Liver (tissue), 9 donors: Measurements from ENCODE around the gene IL32. TPM values are rescaled to one million over a fixed set of nuclear protein-coding genes. Genes with fewer than 3 reads are reported as not detected.

Source experiments
- DNase-seq: peaks from one replicate; pipeline ENCODE4 v3.0.0-alpha.2; 2017; ENCODE audit warnings: low spot score
- H3K27ac ChIP-seq, 2 donors: one replicate each; pipeline ENCODE4 v1.7.0; 2013; ENCODE audit warnings: inconsistent platforms in 2 of 2, low read length in 2 of 2, control low read depth in 1 of 2, low read depth in 1 of 2, mild to moderate bottlenecking in 1 of 2
- H3K27me3 ChIP-seq, 4 donors: one replicate each; pipeline versions ENCODE4 v1.6.1 to v1.7.0; 2013; ENCODE audit warnings: low read length in 3 of 4, inconsistent platforms in 1 of 4, mild to moderate bottlenecking in 1 of 4, moderate library complexity in 1 of 4; ENCODE audit not compliant: control insufficient read depth in 4 of 4, insufficient read depth in 4 of 4
- H3K36me3 ChIP-seq, 4 donors: one replicate each; pipeline versions ENCODE4 v1.6.1 to v1.7.0; 2013; ENCODE audit warnings: low read length in 3 of 4, mild to moderate bottlenecking in 3 of 4, low read depth in 1 of 4, moderate library complexity in 1 of 4; ENCODE audit not compliant: control insufficient read depth in 4 of 4, insufficient read depth in 3 of 4
- H3K4me1 ChIP-seq, 4 donors: one replicate each; pipeline versions ENCODE4 v1.6.1 to v1.7.0; 2013; ENCODE audit warnings: low read length in 3 of 4, mild to moderate bottlenecking in 3 of 4, moderate library complexity in 1 of 4; ENCODE audit not compliant: control insufficient read depth in 4 of 4, insufficient read depth in 4 of 4
- H3K4me3 ChIP-seq, 3 donors: one replicate each; pipeline versions ENCODE4 v1.6.1 to v1.7.0; 2013; ENCODE audit warnings: low read length in 3 of 3, control low read depth in 1 of 3, low read depth in 1 of 3, mild to moderate bottlenecking in 1 of 3
- H3K9ac ChIP-seq, 2 donors: one replicate each; pipeline ENCODE4 v1.7.0; 2013; ENCODE audit warnings: low read length in 2 of 2, mild to moderate bottlenecking in 2 of 2, moderate library complexity in 2 of 2, control low read depth in 1 of 2, low read depth in 1 of 2
- H3K9me3 ChIP-seq, 4 donors: one replicate each; pipeline versions ENCODE4 v1.6.1 to v1.7.0; 2013; ENCODE audit warnings: low read length in 3 of 4; ENCODE audit not compliant: control insufficient read depth in 4 of 4
- ATF3 ChIP-seq: IDR thresholded peaks from 2 replicates; pipeline ENCODE4 v1.6.1; 2016; ENCODE audit warnings: antibody characterized with exemption
- CTCF ChIP-seq: fragments of 150-350 bp; IDR thresholded peaks from 2 replicates; pipeline ENCODE4 v1.5.1; 2017; ENCODE audit warnings: improper control_type of control experiment, low read depth, low read length; ENCODE audit not compliant: missing input control
- EGR1 ChIP-seq, 2 donors: IDR thresholded peaks; 2 replicates each; pipeline ENCODE4 v1.6.1; 2016 to 2018; ENCODE audit warnings: antibody characterized with exemption in 2 of 2, low read depth in 2 of 2
- FOXA1 ChIP-seq: IDR thresholded peaks from 2 replicates; pipeline ENCODE4 v1.6.1; 2016; ENCODE audit warnings: antibody characterized with exemption
- FOXA2 ChIP-seq: IDR thresholded peaks from 2 replicates; pipeline ENCODE4 v1.6.1; 2016; ENCODE audit warnings: antibody characterized with exemption
- GABPA ChIP-seq, 2 donors: IDR thresholded peaks in 1 of 2; conservative IDR thresholded peaks in 1 of 2; 2 replicates each; pipeline ENCODE4 v1.6.1; 2016; ENCODE audit warnings: antibody characterized with exemption in 2 of 2, mild to moderate bottlenecking in 1 of 2, moderate library complexity in 1 of 2
- JUND ChIP-seq, 2 donors: IDR thresholded peaks; 2 replicates each; pipeline ENCODE4 v1.6.1; 2016; ENCODE audit warnings: antibody characterized with exemption in 2 of 2
- RAD21 ChIP-seq, 2 donors: IDR thresholded peaks; 2 replicates each; pipeline ENCODE4 v1.6.1; 2016; ENCODE audit warnings: antibody characterized with exemption in 2 of 2, mild to moderate bottlenecking in 2 of 2
- YY1 ChIP-seq: IDR thresholded peaks from 2 replicates; pipeline ENCODE4 v1.6.1; 2016; ENCODE audit warnings: antibody characterized with exemption, mild to moderate bottlenecking
- WGBS: extraction: QIAGEN DNeasy Blood & Tissue Kit; methylation state at CpG from one replicate; pipeline ENCODE4 v1.1.7; 2013; 5-methylcytosine and 5-hydroxymethylcytosine counted together
- polyA plus RNA-seq, 2 donors: library from polyadenylated mRNA; stranded (reverse) in 1 of 2; unstranded in 1 of 2; fragments of 200-250 nt in 1 of 2; fragments of >200 nt in 1 of 2; fragmentation: Nextera tagmentation in 1 of 2; extraction: Ambion mirVana in 1 of 2; gene quantifications; one replicate each; pipeline versions ENCODE4 v1.2.1 to v1.2.3, GENCODE V29; 2013 to 2015
- total RNA-seq, 2 donors: library from RNA; depleted of rRNA; stranded (reverse); fragments of >200 nt; gene quantifications; one replicate each; pipeline ENCODE4 v1.2.3, GENCODE V29; 2014
- donor health status: healthy.
- donor health status: healthy.
- donor health status: healthy.
- donor health status: healthy.
- donor health status: healthy.

The IL32 gene
- total and polyA plus RNA-seq, 4 donors = 8.6 to 328 (median 196) TPM

GRCh38 chr16:3020604-3021448 is 44.6 kb upstream of the IL32 start:
- no peaks in the 10 kb centered on the region for H3K9me3 ChIP-seq
- peaks cover 12 to 37% (median 26%) of the 10 kb centered on the region in 4 donors for H3K4me1 ChIP-seq
- DNase-seq = peak; percentile 60
- TF ChIP-seq YY1 (peak; percentile 11), EGR1 (IDR thresholded peaks at IDR 0.05; ENCODE audit: low read depth in 2 of 2) (no peak), GABPA (IDR thresholded peaks at IDR 0.05 in 1 of 2, conservative IDR thresholded peaks at IDR 0.05 in 1 of 2) (peak in 1 of 2 donors; percentile 12), JUND (IDR thresholded peaks at IDR 0.05) (peak; percentile 77 to 97), ATF3 (peak; percentile 50), FOXA2 (no peak)
- H3K27me3 ChIP-seq = no peaks in the 10 kb centered on the region
- peak overlapping the region; percentile 68 to 78 (median 74) for H3K4me3 ChIP-seq
- peak overlapping the region; percentile 92 to 95 for H3K27ac ChIP-seq
- 1% methylated on average over 57 of the region's 57 CpGs for WGBS
- H3K9ac ChIP-seq = peak overlapping the region; percentile 63 to 66
- peaks cover 0 to 2% (median under 1%) of the 10 kb centered on the region in 4 donors for H3K36me3 ChIP-seq

GRCh38 chr16:3021449-3022207 is 43.8 kb upstream of the IL32 start:
- H3K27ac ChIP-seq = peak overlapping the region; percentile 92 to 95
- H3K27me3 ChIP-seq = no peaks in the 10 kb centered on the region
- H3K36me3 ChIP-seq = peaks cover 0 to 9% (median 3%) of the 10 kb centered on the region in 4 donors
- H3K9ac ChIP-seq = peak overlapping the region; percentile 22 to 61
- TF ChIP-seq GABPA (IDR thresholded peaks at IDR 0.05 in 1 of 2, conservative IDR thresholded peaks at IDR 0.05 in 1 of 2) (no peak), FOXA1 (no peak), CTCF (peak; percentile 22)
- H3K9me3 ChIP-seq = no peaks in the 10 kb centered on the region
- H3K4me1 ChIP-seq = peaks cover 12 to 37% (median 26%) of the 10 kb centered on the region in 4 donors
- peak; percentile 76 for DNase-seq
- peak overlapping the region; percentile 68 to 75 (median 74) for H3K4me3 ChIP-seq
- WGBS = 36% methylated on average over 25 of the region's 25 CpGs

GRCh38 chr16:3022208-3022683 is 43.2 kb upstream of the IL32 start:
- TF ChIP-seq FOXA2 (no peak), RAD21 (IDR thresholded peaks at IDR 0.05) (no peak), EGR1 (IDR thresholded peaks at IDR 0.05; ENCODE audit: low read depth in 2 of 2) (peak; percentile 28 to 55), JUND (IDR thresholded peaks at IDR 0.05) (peak; percentile 74 to 92)
- peak overlapping the region; percentile 95 to 97 for H3K27ac ChIP-seq
- WGBS = 54% methylated on average over 8 of the region's 8 CpGs
- H3K27me3 ChIP-seq = no peaks in the 10 kb centered on the region
- H3K36me3 ChIP-seq = peaks cover 0 to 14% (median 3%) of the 10 kb centered on the region in 4 donors
- H3K4me3 ChIP-seq = no peak overlapping the region
- no peaks in the 10 kb centered on the region for H3K9me3 ChIP-seq
- peaks cover 12 to 37% (median 26%) of the 10 kb centered on the region in 4 donors for H3K4me1 ChIP-seq
- no peak for DNase-seq
- peak overlapping the region in 1 of 2 donors; percentile 22 for H3K9ac ChIP-seq
